Karpas-422 (cell line): ENCODE data around the gene NLRP12. TPM values are rescaled to one million over a fixed set of nuclear protein-coding genes. Genes with fewer than 3 reads are reported as not detected.

Experiments used
- DNase-seq: peaks from one replicate; pipeline ENCODE4 v3.0.0-alpha.2; 2015
- H2AFZ ChIP-seq: fragments of 200-600 bp; sonication (generic); 2 replicates; pipeline ENCODE4 v1.6.1; 2014; ENCODE audit warnings: antibody characterized with exemption, low read length, mixed read lengths
- H3K27ac ChIP-seq: fragments of 200-600 bp; sonication (generic); 2 replicates; pipeline ENCODE4 v1.5.1; 2014; ENCODE audit warnings: mild to moderate bottlenecking, low read length, moderate library complexity
- H3K27me3 ChIP-seq: fragments of 200-600 bp; sonication (generic); 2 replicates; pipeline ENCODE4 v1.6.1; 2014; ENCODE audit warnings: low read length, mixed read lengths
- H3K36me3 ChIP-seq: fragments of 200-600 bp; sonication (generic); 2 replicates; pipeline ENCODE4 v1.6.1; 2014; ENCODE audit warnings: low read length, mixed read lengths; ENCODE audit not compliant: insufficient read depth
- H3K4me1 ChIP-seq: fragments of 200-600 bp; sonication (generic); 2 replicates; pipeline ENCODE4 v1.6.1; 2014; ENCODE audit warnings: mild to moderate bottlenecking, low read length, mixed read lengths
- H3K4me2 ChIP-seq: fragments of 200-600 bp; sonication (generic); 2 replicates; pipeline ENCODE4 v1.6.1; 2014; ENCODE audit warnings: low read length, low read depth, mild to moderate bottlenecking; ENCODE audit not compliant: poor library complexity, severe bottlenecking
- H3K4me3 ChIP-seq: fragments of 200-600 bp; sonication (generic); 2 replicates; pipeline ENCODE4 v1.5.1; 2014; ENCODE audit warnings: mild to moderate bottlenecking, antibody characterized with exemption, low read length, mixed read lengths
- H3K79me2 ChIP-seq: fragments of 200-600 bp; sonication (generic); 2 replicates; pipeline ENCODE4 v1.6.1; 2014; ENCODE audit warnings: mild to moderate bottlenecking, low read length, mixed read lengths
- H3K9ac ChIP-seq: fragments of 200-600 bp; sonication (generic); 2 replicates; pipeline ENCODE4 v1.6.0; 2014; ENCODE audit warnings: low read length
- H3K9me2 ChIP-seq: fragments of 200-600 bp; sonication (generic), shearing (Covaris generic); replicated peaks from 2 replicates; pipeline ENCODE4 v1.6.0; 2014; ENCODE audit warnings: mild to moderate bottlenecking, low read length, moderate library complexity; ENCODE audit not compliant: insufficient read depth
- H3K9me3 ChIP-seq: fragments of 300-700, 200-600 bp; sonication (generic); 2 replicates; pipeline ENCODE4 v1.6.1; 2014; ENCODE audit warnings: low read length, mixed read lengths
- H4K20me1 ChIP-seq: fragments of 200-600 bp; sonication (generic); 2 replicates; pipeline ENCODE4 v1.6.1; 2014; ENCODE audit warnings: mild to moderate bottlenecking, antibody characterized with exemption, low read length, low read depth; ENCODE audit not compliant: insufficient read depth
- total RNA-seq: library from RNA; depleted of rRNA; stranded (reverse); fragments of >200 nt; shearing (Covaris generic); gene quantifications from 2 replicates; pipeline ENCODE4 v1.2.3, GENCODE V29; 2014; ENCODE audit warnings: low replicate concordance

NLRP12 gene
- total RNA-seq, 1 experiment from 2014 or later, result not detected

DNA sequence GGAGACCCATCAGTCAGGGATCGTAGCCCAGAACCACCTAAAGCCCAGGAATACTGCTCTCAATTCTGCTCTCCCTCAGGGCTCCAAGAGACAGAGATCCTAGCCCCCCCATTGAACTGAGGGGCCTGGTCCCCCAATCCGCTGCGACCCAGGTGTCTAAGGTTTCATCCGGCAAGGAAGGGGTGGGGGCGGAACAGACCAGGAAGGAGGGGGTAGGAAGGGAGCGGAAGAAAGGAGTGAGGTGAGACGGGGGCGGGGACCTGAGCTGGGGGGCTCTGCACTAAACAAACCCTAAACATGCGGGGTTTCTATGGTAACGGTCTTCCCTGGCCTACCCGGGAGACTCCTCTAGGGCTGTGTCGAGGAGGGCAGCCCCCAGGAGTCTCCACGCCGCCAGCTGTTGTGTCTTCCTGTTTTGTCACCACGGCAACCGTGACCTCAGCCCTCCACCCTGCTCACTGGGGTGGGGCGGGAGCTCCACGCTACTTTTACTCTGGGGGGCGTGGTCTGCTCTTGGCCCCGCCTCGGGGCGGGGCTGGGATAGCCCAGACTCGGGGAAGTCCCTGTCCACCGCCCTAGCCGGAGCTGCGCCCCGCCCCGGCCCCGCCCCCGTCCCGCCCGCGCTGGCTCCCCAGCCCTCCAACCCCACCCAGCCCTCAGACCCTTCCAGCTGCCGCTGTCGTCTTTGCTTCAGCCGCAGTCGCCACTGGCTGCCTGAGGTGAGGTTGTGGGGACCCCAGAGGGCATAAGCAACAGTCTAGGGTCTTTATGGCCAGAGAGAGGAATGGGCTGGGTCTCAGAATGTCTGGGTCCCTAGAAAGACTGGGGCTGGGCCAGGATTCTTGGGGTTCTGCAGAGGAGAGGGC, 43.3 kb upstream of the NLRP12 start, which contains the start of gene MYADM:
MYADM (plus strand) TSS at position 659 of the 866 bp plus-strand sequence. CDS start 5,647 bp downstream, outside the sequence.
- Histone ChIP-seq H4K20me1 (no peaks in the 10 kb centered on the region), H3K27me3 (no peaks in the 10 kb centered on the region), H3K79me2 (no peaks in the 10 kb centered on the region), H2AFZ (no peak within 1 kb of the TSS), H3K4me3 (no peak within 1 kb of the TSS), H3K9ac (no peak within 1 kb of the TSS), H3K4me2 (peak within 1 kb of the TSS; percentile 20), H3K9me2 (no peaks in the 10 kb centered on the region), H3K4me1 (peaks cover 5% of the 10 kb centered on the region), H3K36me3 (no peaks in the 10 kb centered on the region), H3K27ac (no peak within 1 kb of the TSS), H3K9me3 (no peaks in the 10 kb centered on the region)
- peak; percentile 93 for DNase-seq

DNA sequence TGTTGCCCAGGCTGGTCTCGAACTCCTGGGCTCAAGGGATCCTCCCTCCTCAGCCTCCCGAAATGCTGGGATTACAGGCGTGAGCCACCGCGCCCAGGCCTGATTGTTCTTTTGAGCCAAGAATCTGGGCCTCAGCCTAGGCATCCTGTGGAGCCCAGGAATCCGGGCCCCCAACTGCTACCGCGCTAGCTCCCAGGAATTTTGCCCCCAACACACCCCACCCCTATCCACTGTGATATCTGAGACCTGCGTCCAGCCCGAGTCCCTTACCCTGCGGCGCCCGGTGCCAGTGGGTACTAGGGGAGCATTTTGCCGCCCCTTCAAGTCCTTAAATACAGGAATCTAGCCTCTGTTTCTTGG, 42.7 kb upstream of the NLRP12 start:
- Histone ChIP-seq H3K9me3 (no peaks in the 10 kb centered on the region), H3K79me2 (no peaks in the 10 kb centered on the region), H4K20me1 (no peaks in the 10 kb centered on the region), H3K27ac (no peak overlapping the region), H3K27me3 (no peaks in the 10 kb centered on the region), H3K9me2 (no peaks in the 10 kb centered on the region), H3K36me3 (no peaks in the 10 kb centered on the region), H3K9ac (no peak overlapping the region), H2AFZ (no peak overlapping the region), H3K4me1 (peaks cover 5% of the 10 kb centered on the region), H3K4me3 (no peak overlapping the region), H3K4me2 (peak overlapping the region; percentile 20)
- no peak for DNase-seq

DNA sequence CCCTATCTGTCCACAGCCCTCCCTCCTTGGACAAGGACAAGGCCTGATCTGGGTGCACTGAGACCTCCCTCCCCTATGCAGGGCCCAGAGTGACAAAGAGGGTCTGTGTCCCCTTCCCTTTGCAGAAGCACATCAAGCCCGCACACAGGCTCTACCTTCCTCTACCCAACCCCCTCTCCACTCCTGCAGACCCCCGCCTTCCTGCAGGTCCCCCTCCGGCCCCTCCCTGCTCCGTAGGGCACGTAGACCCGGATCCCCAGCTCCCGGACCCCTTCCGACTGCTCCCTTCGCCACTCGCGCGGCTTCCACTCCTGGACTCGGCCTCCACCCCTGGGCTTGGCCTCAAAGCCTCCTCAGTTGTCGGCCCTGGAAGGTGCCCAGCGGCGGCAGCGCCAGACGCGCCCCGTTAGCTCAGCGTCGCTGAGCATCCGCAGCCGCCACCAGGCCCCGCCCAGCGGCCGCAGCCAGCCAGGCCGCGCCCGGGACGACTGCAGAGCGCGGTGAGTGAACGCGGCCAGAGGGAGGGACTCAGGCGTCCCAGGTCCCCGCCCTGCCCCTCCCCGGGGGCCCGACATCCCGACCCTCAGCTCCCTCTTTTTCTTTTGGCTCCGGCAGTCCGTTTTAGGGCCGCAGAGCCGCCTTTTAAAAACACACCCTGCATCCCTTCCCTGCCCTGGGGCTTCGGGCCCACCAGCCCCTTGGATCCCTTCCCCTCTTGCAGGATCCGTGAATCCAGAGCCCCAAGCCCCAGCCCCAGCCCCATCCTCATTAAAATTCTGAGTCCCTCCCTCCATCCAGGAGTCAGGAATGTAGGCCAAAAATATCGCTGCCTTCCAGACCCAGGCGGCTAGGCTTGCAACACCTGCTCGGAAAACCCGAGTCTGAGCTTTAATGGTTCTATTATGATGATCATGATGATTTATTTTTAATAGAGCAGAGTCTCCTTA, 42.1 kb upstream of the NLRP12 start:
- no peak overlapping the region for H3K9ac ChIP-seq
- H3K4me1 ChIP-seq, result peaks cover 5% of the 10 kb centered on the region
- no peak overlapping the region for H3K4me3 ChIP-seq
- H3K27ac ChIP-seq, result no peak overlapping the region
- H3K27me3 ChIP-seq, result no peaks in the 10 kb centered on the region
- no peak for DNase-seq
- no peaks in the 10 kb centered on the region for H4K20me1 ChIP-seq
- H3K36me3 ChIP-seq, result no peaks in the 10 kb centered on the region
- no peaks in the 10 kb centered on the region for H3K79me2 ChIP-seq
- H3K4me2 ChIP-seq, result no peak overlapping the region
- no peak overlapping the region for H2AFZ ChIP-seq
- no peaks in the 10 kb centered on the region for H3K9me2 ChIP-seq
- no peaks in the 10 kb centered on the region for H3K9me3 ChIP-seq

DNA sequence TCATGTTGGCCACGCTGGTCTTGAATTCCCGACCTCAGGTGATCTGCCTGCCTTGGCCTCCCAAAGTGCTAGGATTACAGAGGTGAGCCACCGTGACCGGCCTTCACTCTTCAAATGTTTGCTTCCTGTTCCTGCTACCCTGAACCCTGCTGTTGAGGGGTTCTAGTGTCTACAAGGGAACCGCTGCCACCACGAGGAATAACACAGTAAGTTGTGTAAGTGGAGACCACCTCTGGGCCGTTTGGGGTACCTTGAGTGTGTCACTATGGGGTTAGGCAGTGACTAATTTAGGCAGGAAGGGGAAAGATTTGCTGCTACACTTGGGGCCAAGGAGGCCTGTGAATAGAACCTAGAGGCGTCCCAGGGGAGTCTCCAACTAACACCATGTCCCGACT, 41.4 kb upstream of the NLRP12 start:
- Histone ChIP-seq H3K79me2 (no peaks in the 10 kb centered on the region), H3K36me3 (no peaks in the 10 kb centered on the region), H3K27ac (no peak overlapping the region), H3K9me3 (no peaks in the 10 kb centered on the region), H3K9me2 (no peaks in the 10 kb centered on the region), H4K20me1 (no peaks in the 10 kb centered on the region), H3K9ac (no peak overlapping the region), H3K4me1 (peaks cover 5% of the 10 kb centered on the region), H3K4me2 (no peak overlapping the region), H3K27me3 (no peaks in the 10 kb centered on the region), H2AFZ (no peak overlapping the region), H3K4me3 (no peak overlapping the region)
- no peak for DNase-seq

DNA sequence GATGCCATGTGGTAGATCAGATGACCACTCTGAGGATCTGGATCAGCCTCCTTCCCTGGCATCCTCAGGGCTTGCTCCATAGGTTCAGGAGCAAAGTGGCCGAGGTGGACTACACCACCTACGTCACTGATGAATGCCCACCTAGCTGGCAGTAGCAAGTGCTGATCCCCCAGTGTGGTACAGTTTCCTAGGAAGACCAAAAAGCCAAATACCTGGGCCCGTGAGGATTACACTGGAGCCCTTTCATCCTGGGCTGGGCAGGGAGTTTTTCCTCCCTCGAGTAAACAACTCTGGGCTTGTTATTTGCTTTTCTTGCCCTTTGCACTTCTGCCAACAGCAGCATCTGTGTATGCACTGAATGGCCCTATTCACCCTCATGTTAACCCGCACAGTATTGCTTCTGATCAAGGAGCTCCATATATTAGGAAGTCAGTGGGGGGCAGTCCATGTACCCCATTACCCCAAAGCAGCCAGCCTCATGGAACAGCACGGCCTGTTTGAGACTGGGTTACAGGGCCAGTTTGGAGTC, 40.3 kb upstream of the NLRP12 start:
- no peak overlapping the region for H2AFZ ChIP-seq

DNA sequence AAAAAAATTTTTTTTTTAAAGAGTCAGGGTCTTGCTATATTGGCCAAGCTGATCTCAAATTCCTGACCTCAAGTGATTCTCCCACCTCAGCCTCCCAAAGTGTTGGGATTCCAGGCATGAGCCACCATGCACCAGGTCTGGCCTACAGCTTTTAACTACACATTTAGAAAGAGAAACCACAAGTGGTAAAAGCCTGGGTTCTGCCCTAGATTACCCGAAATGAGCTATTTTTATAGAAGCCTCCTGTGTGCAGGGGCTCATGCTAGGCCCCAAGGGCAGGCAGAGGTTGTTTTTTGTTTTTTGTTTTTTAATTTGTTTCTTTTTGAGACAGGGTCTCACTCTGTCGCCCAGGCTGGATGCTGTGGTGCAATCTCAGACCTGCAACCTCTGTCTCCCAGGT, 29.6 kb upstream of the NLRP12 start:
- no peak overlapping the region for H3K4me2 ChIP-seq
- no peak overlapping the region for H3K9ac ChIP-seq

More for the DNA sequence above, 40.3 kb upstream of the NLRP12 start:
- Histone ChIP-seq H3K27me3 (no peaks in the 10 kb centered on the region), H3K4me3 (no peak overlapping the region), H3K9ac (no peak overlapping the region), H3K27ac (no peak overlapping the region), H3K4me2 (no peak overlapping the region), H3K79me2 (no peaks in the 10 kb centered on the region), H3K36me3 (no peaks in the 10 kb centered on the region), H3K9me3 (no peaks in the 10 kb centered on the region), H3K4me1 (peaks cover 5% of the 10 kb centered on the region), H3K9me2 (no peaks in the 10 kb centered on the region), H4K20me1 (no peaks in the 10 kb centered on the region)
- DNase-seq, result no peak

DNA sequence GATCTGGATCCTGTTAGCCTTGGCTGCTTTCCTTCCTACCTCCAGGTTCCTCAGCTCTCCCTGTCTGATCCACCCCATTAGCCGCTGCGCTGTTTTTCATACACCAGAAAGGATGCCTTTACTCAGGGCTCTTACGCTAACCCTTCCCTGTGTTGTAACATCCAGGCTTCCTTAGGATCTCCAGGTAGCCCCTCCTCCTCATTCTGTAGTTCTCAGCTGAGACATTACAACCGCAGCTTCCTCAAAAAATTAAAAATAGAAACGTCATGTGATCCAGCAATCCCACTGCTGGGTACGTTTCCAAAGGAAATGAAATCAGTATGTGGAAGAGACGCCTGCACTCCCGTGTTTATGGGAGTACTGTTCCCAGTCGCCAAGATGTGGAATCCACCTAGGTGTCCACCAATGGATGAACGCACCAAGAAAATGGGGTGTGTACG, 25.1 kb upstream of the NLRP12 start:
- Histone ChIP-seq H2AFZ (no peak overlapping the region), H3K27ac (no peak overlapping the region)

More for the DNA sequence above, 29.6 kb upstream of the NLRP12 start:
- H3K27ac ChIP-seq, result no peak overlapping the region
- no peaks in the 10 kb centered on the region for H4K20me1 ChIP-seq
- H3K9me2 ChIP-seq, result no peaks in the 10 kb centered on the region
- H3K4me1 ChIP-seq, result no peaks in the 10 kb centered on the region
- H3K79me2 ChIP-seq, result no peaks in the 10 kb centered on the region
- DNase-seq, result no peak
- H3K9me3 ChIP-seq, result no peaks in the 10 kb centered on the region
- no peaks in the 10 kb centered on the region for H3K36me3 ChIP-seq
- H3K4me3 ChIP-seq, result no peak overlapping the region
- H2AFZ ChIP-seq, result no peak overlapping the region
- H3K27me3 ChIP-seq, result no peaks in the 10 kb centered on the region

DNA sequence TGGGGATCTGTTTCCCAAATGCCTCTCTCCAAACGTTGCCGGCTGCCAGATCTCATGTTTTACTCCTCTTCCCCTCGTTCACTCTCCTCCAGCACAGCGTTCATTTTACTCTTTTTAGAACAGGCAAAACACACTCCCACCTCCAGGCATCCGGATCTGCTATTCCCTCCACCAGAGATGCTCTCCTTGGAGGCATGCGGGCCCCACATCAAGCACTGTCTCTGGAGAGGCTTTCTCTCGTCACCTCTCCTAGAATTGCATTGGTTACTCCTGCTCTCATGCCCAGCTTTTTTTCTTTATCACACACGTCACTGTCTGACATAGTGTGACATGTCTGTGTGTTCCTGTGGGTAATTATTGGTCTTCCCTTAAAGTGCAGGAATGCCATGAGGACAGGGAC, 23.4 kb upstream of the NLRP12 start:
- Histone ChIP-seq H3K4me3 (no peak overlapping the region), H3K79me2 (no peaks in the 10 kb centered on the region), H2AFZ (no peak overlapping the region), H3K9me3 (no peaks in the 10 kb centered on the region), H3K27me3 (no peaks in the 10 kb centered on the region), H3K36me3 (no peaks in the 10 kb centered on the region), H3K9ac (no peak overlapping the region), H3K27ac (no peak overlapping the region), H3K9me2 (no peaks in the 10 kb centered on the region), H3K4me2 (no peak overlapping the region), H3K4me1 (no peaks in the 10 kb centered on the region), H4K20me1 (no peaks in the 10 kb centered on the region)
- no peak for DNase-seq

More for the DNA sequence above, 25.1 kb upstream of the NLRP12 start:
- DNase-seq, result no peak
- H3K79me2 ChIP-seq, result no peaks in the 10 kb centered on the region
- H4K20me1 ChIP-seq, result no peaks in the 10 kb centered on the region
- H3K9me2 ChIP-seq, result no peaks in the 10 kb centered on the region
- no peak overlapping the region for H3K9ac ChIP-seq
- H3K4me1 ChIP-seq, result no peaks in the 10 kb centered on the region
- H3K27me3 ChIP-seq, result no peaks in the 10 kb centered on the region
- H3K36me3 ChIP-seq, result no peaks in the 10 kb centered on the region
- H3K4me3 ChIP-seq, result no peak overlapping the region
- H3K4me2 ChIP-seq, result no peak overlapping the region
- no peaks in the 10 kb centered on the region for H3K9me3 ChIP-seq
